ENCODE results near the gene LARGE1.

Gene LARGE1

DNA sequence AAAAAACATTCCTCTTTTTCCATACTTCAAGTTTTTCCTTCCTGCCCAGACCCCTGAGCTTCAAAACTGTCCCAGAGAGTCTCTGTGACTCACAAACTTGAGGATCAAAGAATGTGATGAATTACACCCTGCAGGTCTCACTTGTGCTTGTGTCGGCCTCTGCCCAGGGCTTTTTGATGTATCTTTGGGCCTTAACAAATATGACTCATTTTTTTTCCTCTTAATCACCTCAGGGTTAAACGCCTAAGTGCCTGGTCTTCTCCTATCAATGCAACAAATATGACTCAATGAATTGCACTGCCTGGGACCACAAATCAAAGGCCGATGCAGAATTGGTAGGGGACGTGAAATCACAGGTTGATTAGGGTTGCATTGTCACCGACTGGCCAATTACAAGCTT lies 267.7 kb downstream of the LARGE1 start:
- peak; percentile 36 for DNase-seq

DNA sequence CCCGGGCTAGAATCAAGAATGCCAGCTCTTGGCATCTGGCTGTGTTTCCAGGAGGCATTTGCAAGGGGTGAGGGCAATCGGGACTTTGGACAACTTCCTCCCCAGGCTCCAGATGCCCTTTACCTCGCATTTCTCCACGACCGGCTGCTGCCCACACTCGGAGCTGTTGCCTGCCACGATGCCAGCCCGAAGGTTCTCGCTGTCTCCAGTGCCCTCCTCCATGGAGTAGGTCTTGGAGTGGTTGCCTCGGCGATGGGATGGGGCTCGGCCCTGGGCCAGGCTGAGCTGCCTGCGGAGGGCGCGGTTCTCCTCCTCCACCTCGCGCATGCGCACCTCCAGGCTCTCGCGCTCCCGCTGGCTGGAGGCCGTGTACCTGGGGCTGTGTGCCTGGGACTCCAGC lies 270.0 kb downstream of the LARGE1 start:
- DNase-seq: no peak

DNA sequence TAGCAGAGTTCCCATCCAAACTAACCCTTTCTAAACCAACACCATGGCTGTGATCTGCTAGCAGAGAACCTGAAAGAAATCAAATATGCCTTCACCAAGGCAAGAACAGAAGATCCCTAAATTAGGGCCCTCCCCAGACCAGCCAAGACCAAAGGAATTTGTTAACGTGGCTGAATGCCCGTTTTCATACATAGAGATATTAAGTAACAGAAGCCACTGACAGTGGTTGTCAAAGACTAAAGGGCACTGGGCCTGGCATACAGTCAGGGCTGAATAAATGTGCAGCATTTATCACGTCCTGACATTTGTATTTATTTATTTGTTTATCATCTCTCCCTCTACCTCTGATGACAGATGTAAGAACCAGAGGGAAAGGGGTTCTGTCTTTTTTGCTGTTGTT lies 271.8 kb downstream of the LARGE1 start:
- DNase-seq: no peak

DNA sequence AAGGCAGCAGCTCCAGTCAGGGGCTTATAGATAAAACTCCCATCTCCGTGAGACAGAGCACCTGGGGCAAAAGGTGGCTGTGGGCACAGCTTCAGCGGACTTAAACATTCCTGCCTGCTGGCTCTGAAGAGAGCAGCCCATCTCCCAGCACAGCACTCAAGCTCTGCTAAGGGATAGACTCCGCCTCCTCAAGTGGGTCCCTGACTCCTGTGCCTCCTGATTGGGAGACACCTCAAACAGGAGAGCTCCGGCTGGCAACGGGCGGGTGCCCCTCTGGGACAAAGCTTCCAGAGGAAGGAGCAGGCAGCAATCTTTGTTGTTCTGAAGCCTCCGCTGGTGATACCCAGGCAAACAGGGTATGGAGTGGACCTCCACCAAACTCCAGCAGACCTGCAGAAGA lies 279.4 kb downstream of the LARGE1 start:
- no peak for DNase-seq

DNA sequence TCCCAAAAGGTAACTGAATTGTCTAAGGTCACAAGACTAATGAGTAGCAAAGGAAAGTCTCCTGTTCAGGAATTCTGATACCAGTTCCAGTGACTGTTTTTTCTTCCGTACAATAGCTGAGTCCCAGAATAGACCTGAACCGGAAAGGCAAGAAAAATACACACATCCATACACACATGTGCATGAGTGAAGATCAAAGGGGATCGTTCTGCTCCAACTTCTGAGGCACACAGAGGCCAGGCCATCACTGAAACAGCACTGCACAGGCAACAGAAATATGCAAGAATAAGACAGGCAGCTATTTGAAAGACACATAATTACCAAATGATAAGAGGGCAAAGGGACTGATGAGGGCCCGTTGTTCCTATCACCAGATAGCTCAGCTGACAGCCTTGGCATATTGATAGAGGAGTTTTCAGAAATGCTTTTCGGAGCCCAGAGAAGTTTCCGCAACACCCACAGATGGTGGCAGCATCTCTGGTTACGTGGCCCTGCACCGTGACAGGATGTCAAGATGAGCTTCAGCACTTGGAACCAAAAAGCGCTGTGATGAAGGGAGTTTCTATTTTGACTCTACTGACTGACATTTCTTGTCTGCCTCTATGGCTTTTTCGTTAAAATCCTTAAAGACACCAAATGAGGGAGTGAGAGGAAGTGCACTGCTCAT lies 280.6 kb downstream of the LARGE1 start:
- no peak for DNase-seq

DNA sequence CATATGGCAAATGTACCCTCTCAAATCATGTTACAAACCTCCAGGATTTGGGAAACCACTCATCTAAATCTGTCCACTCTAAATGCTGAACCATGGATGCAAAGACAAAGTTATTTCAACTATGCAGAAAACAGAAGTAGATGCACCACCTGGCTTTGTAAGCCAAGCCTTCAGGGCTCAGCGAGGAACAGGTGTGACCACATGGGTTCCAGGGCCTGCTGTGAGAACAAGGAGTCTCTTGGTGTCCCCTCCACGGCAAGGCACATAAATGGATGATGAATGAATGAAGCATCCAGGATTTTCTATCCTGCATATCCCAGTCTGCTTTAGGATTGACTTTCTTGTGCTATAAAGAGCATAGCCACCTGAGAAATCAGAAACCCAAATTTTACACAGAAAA lies 284.5 kb downstream of the LARGE1 start:
- no peak for DNase-seq

DNA sequence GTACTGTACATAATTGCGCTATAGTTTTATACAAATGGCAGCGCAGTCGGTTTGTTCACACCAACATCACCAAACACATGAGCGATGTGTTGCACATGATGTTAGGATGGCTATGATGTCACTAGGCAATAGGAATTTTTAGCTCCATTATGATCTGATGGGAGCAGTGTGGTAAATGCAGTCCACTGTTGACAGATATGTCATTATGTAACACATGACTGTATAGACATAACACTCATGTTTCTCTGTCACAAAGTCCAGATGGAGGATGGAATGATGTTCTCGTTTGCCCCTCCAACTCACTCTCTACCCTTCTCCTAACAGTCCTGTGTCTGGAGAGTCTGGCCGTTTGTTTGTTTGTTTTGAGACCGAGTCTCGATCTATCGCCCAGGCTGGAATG lies 288.5 kb downstream of the LARGE1 start:
- no peak for DNase-seq

DNA sequence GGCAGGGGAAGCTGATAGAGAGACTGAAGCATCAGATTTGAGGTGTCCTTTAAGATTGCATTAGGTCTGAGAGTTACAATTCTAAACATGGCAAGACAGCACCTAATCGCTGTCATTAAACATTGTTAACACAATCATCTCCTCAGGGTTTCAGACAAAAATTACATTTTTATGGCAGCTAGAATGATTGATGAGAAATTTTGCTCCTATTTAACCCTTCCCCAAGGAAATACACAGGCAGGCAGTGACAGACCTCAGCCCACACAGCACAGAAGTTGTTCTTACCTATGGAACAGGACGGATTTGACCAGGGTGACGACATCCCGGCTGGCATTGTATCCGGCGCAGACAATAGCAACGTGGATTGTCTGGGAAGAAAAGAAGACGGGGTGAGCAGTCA lies 294.3 kb downstream of the LARGE1 start:
- DNase-seq: no peak

DNA sequence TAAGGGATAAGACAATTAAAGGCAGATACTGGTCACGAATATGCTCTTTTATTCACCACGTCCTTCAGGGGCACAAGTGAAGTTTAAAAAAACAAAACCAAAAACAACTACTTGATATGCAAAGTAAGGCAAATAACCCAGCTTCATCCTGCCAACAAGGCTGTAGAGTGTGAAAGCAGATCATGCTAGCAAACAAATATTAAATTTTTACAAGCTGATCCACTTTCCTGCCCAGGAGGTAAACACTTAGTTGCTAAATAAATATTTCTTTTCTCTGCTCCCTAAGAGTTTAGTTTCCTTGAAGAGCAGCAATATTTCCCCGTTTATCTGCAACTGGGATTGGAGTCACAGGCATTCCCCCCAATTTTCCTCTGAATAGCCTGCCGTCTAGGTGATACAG lies 300.2 kb downstream of the LARGE1 start:
- no peak for DNase-seq

DNA sequence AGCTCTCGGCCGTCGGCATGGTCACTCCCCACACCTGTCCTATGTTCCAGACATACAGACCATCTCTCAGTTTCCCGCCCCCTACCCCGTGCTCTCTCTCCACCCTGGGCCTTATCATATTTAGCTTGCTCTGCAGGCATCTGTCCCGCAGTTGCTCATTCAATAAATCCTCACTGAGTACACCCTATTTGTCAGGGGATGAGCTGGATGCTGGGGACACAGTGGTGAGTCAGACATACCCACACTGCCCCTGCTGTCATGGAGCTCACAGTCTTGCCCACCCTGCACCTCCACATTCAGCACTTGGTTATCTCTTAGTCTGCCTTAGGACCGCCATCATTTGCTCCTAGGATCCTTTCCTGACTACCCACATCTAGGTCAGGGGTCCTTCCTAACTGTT lies 313.8 kb downstream of the LARGE1 start:
- DNase-seq: no peak

DNA sequence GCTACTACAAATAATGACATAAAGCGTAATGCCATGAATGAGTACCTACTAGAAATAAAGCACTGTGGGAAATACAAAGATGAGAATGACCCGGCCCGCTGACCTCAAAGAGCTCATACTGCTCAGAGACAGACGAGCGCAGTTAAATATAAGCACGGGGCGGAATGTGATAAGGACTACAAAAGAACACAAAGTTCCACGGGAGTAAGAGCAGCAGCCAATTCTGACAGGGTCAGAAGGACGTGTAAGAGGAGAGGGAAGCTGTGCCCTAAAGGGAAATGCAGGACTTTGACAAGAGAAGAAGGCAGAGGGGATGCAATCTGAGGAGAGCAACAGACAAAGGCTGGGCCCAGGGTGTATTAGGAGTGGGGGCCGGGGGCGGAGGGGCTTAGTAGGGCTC lies 314.6 kb downstream of the LARGE1 start:
- no peak for DNase-seq

DNA sequence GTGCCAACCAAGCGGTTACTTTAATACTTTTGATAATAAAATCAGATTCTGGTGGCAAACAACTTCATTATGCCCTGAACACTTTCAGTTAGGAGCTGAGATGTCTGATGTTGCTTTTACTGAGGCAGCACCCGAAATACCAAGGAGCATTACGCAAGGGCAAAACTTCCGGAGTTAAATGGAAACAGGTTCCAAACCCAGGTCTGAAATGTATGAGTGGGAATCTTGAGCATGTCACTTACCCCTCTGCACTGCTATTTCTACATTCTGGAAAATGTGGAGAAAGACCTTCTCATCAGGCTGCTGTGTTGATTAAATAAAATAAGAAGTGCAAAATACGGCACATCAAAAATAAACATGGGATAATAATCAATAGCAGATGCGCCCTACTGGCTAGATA lies 315.1 kb downstream of the LARGE1 start:
- DNase-seq: peak; percentile 68

DNA sequence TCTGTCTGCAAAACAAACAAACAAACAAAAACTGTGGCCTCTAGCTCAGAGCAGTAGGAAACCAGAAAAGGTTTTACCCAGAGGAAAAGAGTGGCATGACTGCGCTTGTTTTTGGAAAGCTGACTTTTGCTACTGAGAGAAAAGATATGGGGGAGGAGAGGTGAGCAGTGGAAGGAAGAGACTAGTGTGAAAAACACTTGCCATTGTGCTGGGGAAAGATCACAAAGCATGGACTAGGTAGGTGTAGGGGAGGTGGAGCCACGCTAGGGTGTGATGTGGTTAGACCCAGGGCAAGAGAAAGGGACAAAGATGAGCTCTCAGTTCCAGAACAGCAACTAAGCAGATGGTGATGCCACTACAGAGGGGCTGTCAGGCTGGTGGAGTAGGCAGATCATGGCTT lies 319.2 kb downstream of the LARGE1 start:
- DNase-seq: no peak

DNA sequence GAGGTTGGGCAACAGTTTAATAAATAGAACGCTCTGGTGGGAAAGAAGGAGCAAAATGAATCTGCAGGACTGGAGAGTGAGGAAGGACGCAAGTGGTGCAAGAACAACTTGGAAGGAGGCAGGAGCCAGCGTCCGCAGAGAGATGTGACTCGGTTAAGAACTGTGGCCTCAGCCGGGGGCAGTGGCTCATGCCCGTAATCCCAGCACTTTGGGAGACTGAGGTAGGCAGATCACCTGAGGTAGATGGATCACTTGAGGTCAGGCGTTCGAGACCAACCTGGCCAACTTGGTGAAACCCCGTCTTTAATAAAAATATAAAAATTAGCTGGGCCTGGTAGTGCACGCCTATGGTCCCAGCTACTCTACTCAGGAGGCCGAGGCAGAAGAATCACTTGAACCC lies 319.7 kb downstream of the LARGE1 start:
- no peak for DNase-seq

DNA sequence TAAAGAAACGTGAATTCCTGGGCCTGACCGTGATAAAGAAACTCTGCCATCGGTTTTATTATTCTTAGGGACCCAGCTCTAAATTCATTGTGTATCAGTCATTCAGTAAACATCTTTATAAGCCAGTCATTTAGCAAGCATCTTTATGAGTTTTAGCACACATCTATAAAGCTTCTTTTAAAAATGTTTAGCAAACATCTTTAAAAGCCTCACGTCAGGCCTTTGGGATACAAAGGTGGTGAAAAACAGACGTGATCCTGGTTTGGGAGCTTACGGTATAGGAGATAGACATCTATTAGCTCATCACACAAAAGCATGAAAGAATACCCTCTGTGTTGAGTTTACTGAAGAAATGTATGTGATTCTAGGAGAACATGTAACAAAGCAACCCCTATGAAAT lies 320.2 kb downstream of the LARGE1 start:
- DNase-seq: no peak

DNA sequence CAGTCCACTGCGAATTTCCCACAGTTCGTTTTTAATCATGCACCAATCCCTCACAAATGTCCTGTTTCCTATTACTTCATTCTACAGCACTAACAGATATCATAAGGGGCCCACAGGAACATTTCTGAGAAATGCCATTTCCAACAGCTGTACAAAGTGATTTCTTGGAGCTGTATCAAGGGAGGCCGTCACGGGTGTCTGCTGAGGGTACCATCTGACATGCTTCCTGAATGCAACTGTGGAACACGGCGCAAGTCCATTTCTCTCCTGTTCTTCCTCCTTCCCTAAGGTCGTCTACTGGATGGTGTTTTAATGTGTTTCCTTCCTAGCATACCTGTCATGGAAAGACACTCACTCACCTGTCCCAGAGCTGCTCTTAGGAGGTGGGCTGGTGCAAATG lies 320.7 kb downstream of the LARGE1 start:
- DNase-seq: no peak

DNA sequence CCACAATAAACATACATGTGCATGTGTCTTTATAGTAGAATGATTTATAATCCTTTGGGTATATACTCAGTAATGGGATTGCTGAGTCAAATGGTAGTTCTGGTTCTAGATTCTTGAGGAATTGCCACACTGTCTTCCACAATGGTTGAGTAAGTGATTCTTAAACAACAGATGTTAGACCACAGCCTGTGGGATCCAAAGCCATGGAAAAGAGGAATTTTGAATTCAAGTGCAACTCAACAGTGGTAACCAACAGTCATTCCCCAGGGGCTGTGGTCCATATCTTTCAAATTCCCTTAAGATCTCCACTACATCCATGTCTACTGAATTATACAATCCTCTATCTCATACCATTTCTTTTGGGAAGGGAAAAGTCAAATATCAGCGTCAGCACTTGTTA lies 321.5 kb downstream of the LARGE1 start:
- peak; percentile 16 for DNase-seq

DNA sequence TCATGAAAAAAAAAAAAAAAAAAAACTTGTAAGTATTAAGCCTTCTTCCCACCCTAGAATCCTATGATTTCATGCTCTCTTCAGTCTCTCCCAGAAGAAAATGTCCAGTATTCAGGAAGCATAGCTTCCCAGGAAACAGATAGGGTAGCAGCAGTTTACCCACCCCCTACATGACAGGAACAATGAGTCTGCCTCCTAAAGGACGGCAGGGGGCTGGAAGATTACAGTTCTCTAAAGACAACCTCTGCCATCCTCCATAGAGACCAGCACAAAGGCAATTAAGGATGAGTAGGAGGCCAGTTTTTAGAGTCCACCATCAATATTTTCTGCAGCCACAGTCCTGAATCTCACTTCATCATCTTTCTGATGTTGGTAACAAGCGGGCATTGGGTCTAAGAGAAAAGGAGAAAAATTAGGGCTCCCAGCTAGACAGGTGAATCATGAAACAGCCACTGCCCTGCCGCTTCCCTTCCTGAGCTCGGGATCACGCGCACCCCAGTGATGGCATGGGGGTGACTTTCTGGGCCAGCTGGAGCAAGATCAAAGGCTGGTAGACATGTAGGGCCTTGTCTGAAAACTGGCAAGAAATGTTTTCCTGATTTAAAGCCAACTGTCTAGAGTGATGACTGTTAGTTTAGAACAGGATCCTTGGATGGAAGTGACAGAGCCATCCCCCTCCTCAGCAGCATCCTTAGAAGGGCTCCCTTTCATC lies 322.8 kb downstream of the LARGE1 start:
- no peak for DNase-seq

DNA sequence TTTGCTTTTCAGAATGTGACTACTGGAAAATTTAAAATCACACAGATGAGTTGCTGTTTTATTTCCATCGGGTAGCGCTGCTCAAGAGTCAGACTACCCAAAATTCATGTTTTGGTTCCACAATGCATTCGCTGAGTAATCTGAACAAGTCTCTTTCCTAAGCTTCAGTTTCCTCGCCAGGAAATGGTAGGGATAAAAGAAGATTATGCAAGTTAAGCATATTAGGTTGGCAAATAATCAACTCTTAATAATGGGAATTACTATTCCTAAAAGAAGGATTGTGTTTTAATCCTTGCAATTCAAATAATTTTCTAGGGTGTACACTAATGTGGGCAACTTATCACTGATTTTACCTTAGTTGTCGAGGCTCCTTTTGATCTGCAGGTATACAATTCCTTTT lies 326.5 kb downstream of the LARGE1 start:
- no peak for DNase-seq

DNA sequence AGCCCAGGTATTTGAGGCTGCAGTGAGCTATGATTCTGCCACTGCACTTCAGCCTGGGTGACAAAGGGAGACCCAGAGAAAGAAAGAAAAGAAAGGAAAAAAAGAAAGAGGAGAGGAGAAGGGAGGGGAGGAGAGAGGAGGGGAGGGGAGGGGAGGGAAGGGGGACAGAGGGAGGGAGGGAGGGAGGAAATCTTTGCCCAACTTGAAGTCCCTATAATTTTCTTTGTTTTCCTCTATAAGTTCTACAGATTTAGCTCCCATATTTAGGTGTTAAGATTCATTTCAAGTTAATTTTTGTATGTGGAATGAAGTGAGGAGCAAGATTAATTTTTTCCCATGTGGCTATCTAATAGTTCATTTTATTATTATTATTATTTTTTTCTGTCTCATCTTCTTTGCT lies 328.3 kb downstream of the LARGE1 start:
- DNase-seq: no peak

DNA sequence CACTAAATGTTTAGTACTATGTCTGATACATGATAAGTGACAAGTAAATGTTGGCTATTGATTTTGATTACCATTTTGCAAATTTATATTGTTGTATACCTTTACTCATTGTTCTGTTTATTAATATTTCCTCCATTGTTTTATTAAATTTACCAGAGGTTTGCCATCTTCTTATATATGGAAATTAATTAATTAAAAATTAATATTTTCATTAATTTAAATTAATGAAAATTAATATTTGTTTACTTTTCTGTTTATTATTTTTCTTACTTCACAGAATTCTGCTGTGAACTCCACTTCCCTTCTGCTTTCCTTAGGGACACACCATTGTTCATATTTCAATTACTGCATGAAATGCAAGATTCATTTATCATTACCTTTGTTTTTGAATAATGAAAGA lies 331.0 kb downstream of the LARGE1 start:
- no peak for DNase-seq

DNA sequence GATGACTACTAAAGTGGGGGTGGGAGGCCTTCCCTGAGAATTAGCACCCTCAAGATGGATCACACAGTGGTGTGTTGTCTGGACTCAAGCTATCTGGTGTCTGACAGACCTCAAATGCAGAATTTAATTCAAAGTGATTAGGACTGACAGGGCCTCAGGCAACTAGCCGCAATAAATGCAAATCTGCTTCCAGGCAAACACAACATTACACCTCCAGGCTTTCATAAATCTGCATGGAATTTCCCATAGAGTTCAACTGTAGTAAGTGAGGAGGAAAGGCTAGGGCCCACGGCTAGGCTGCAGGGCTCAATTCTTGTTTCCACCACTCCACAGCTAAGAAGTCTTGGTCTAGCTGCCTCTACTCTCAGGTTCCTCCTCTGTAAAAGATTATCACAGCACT lies 331.4 kb downstream of the LARGE1 start:
- no peak for DNase-seq

DNA sequence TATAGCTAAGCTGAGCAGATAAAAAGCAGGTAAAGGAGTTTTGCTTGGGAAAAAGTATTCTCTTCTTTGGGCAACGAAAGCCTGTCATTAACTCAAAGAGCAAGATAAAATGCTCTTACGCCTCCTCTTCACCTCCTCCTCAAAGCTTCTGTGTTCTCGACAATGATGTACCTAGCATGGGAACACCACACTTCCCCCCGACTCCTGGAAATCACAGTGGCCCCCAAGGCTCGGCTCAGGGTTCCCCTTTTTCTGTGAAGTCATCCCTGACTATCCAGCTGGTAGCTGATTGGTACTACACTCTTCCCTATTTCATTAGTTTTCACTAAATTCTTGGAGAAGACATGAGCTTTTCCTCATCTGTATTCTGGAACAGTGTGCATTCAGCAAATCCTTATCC lies 336.1 kb downstream of the LARGE1 start:
- no peak for DNase-seq

DNA sequence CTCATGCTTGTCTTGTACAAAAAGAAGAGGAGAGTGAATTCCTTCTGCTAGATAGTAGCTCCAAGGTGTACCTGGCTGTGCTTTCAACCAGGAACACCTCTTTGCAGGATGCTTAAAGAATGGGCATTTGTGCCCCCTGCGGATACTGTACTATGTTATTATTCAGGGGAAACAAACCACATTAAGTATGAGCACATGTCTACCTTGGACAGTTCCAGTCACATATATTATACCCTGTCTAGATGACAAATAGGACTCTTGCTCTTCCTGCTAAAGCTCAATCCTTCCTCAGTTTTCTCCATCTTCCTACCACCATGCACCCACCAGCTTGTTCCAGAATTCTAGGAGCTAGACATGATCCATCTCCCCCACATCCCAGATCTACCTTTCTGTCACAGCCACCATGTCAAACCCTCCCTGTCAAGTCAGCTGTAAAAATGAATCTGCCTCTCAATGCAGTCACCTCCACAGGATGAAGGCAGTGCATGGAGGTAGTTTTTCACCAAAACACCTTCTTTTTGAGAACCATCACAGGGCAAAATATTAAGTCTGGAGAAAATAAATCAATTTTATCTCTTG lies 337.4 kb downstream of the LARGE1 start:
- DNase-seq: no peak

DNA sequence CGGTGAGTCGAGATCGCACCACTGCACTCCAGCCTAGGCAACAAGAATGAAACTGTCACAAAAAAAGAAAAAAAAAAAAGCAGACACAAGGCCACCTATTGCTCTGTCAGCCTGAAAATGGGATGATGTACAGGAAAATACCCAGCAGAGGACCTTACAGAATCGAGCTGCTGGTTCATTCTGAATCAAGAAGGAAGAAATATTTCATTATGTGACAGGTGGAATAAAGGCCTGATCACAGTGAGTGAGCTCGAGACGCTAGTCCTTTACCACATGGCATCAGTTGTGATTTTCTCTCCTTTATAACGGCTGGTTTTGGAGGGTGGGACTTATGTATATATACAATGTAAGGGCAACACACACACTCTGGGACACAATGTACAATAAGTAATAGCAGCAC lies 340.0 kb downstream of the LARGE1 start:
- no peak for DNase-seq

All from fibroblast of upper back skin (primary cell).